Measurements from ENCODE around the gene RAB7A.
A peak's percentile ranks its signal among the peaks of the same experiment; 100 is the strongest.

The RAB7A gene

GRCh38 chr3:128861491-128861890, 135.5 kb downstream of the RAB7A start:
- no peak for TF ChIP-seq CTCF (IDR thresholded peaks at IDR 0.05; ENCODE audit: insufficient read depth, low read depth, low read length, missing control alignments)
- H3K4me3 ChIP-seq (ENCODE audit: low read length): no peak overlapping the region
- DNase-seq (ENCODE audit: low read depth): no peak

DNA sequence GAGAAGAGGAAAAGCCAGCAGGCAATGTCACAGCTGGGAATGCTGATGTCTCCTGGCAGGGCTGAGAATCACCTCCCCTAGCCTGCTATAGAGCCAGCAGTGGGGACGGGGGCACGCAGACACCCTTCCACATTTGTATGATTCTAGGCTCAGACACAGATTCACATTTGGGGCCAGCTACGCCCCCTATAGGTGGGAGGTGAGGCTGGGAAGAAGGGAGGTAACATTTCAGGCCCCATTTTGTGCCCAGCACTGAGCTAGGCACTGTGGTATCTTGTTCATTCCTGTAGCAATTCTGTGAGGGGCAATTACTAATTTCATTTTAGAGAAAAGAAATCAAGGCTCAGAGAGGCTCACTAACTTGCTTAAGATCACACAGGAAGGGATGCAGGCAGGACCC, 137.6 kb downstream of the RAB7A start:
- DNase-seq (ENCODE audit: low read depth): no peak
- TF ChIP-seq CTCF (IDR thresholded peaks at IDR 0.05; ENCODE audit: insufficient read depth, low read depth, low read length, missing control alignments): peak; percentile 21
- no peak overlapping the region for H3K4me3 ChIP-seq (ENCODE audit: low read length)
